Thymus (tissue), 11 donors: ENCODE results near the gene GALM. TPM values are rescaled to one million over a fixed set of nuclear protein-coding genes. Genes with fewer than 3 reads are reported as not detected.
"Not testable (repeated sequence)": the region's sequence is repeated elsewhere in the genome, so short reads cannot be mapped to it uniquely, and the experiment has no call there.

Source experiments
- DNase-seq, 9 donors: peaks; one replicate each; pipeline ENCODE4 v3.0.0-alpha.2; 2013; ENCODE audit warnings: low spot score in 9 of 9, low read depth in 6 of 9, missing footprints in 1 of 9
- H3K27ac ChIP-seq, 2 donors: one replicate each; pipeline ENCODE4 v1.5.1; 2013; ENCODE audit warnings: control low read depth in 1 of 2, low read depth in 1 of 2, low read length in 1 of 2, mild to moderate bottlenecking in 1 of 2, moderate library complexity in 1 of 2
- H3K27me3 ChIP-seq, 2 donors: one replicate each; pipeline ENCODE4 v1.5.1; 2013; ENCODE audit warnings: low read length in 1 of 2; ENCODE audit not compliant: control insufficient read depth in 2 of 2, insufficient read depth in 1 of 2
- H3K36me3 ChIP-seq, 2 donors: one replicate each; pipeline ENCODE4 v1.5.1; 2013; ENCODE audit warnings: low read length in 1 of 2, mild to moderate bottlenecking in 1 of 2, moderate library complexity in 1 of 2; ENCODE audit not compliant: control insufficient read depth in 2 of 2, insufficient read depth in 2 of 2
- H3K4me1 ChIP-seq, 2 donors: one replicate each; pipeline ENCODE4 v1.5.1; 2013; ENCODE audit warnings: low read length in 2 of 2; ENCODE audit not compliant: control insufficient read depth in 2 of 2, insufficient read depth in 2 of 2
- H3K4me3 ChIP-seq, 2 donors: one replicate each; pipeline ENCODE4 v1.5.1; 2013; ENCODE audit warnings: low read length in 2 of 2, control low read depth in 1 of 2, mild to moderate bottlenecking in 1 of 2
- H3K9me3 ChIP-seq, 2 donors: one replicate each; pipeline ENCODE4 v1.5.1; 2013; ENCODE audit warnings: low read length in 1 of 2, mild to moderate bottlenecking in 1 of 2; ENCODE audit not compliant: control insufficient read depth in 2 of 2, insufficient read depth in 1 of 2
- whole genome bisulfite sequencing: extraction: QIAGEN DNeasy Blood & Tissue Kit; methylation state at CpG from one replicate; pipeline ENCODE4 v1.1.7; 2013; 5-methylcytosine and 5-hydroxymethylcytosine counted together
- polyA plus RNA-seq: library from polyadenylated mRNA; stranded (reverse); fragments of 200-250 nt; gene quantifications from one replicate; pipeline ENCODE4 v1.2.3, GENCODE V29; 2013
- total RNA-seq: library from RNA; stranded (reverse); fragments of 120-200 nt; gene quantifications from one replicate; pipeline ENCODE4 v1.2.4, GENCODE V29; 2013
- donor health status: healthy.

Gene GALM
- total and polyA plus RNA-seq, 2 donors = 10.0 to 12.0 TPM

DNA sequence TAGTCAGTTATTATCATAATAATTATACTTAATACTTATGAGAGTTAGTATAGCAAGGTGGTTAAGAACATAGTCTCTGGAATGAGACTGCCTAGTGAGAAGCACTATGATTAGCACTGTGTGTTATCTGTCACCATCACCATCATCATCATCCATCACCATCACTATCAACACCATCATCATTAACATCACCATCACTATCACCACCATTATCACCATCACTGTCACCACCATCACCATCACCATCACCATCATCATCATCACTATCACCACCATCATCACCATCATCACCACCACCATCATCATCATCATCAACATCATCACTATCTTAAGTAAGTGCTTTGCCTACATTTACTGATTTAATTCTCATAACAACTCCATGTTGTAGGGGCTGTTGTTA lies 45.6 kb downstream of the GALM start:
- H3K4me3 ChIP-seq = no peak overlapping the region
- no peak overlapping the region for H3K27ac ChIP-seq
- peaks cover 0 to 4% of the 10 kb centered on the region in 2 donors for H3K36me3 ChIP-seq
- H3K4me1 ChIP-seq = peaks cover 9 to 28% of the 10 kb centered on the region in 2 donors
- H3K9me3 ChIP-seq = no peaks in the 10 kb centered on the region
- H3K27me3 ChIP-seq = no peaks in the 10 kb centered on the region
- no peak for DNase-seq

DNA sequence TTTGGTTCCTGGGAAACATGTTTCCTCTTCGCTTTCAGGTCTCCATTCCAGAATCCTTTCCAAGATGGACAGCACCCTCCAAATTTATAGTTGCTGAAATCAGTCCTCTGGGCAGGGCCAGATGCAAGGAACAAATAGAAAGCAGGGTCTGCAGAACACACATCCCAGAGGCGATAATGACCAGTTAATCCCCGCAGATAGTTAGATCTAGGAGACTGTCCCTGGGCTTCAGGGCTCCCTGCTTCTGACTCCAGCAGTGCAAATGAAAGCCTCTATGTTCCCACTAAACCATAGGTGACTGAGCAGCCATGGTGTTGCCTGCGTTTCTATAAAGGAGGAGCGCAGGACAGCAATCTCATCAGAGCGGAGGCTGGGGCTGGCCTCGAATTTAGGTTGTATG lies 46.5 kb downstream of the GALM start:
- no peak overlapping the region for H3K4me3 ChIP-seq
- 99% methylated on average over 7 of the region's 7 CpGs for WGBS
- DNase-seq = no peak
- no peaks in the 10 kb centered on the region for H3K9me3 ChIP-seq
- H3K27ac ChIP-seq = no peak overlapping the region
- no peaks in the 10 kb centered on the region for H3K27me3 ChIP-seq
- peaks cover 6 to 28% of the 10 kb centered on the region in 2 donors for H3K4me1 ChIP-seq
- H3K36me3 ChIP-seq = peaks cover 0 to 4% of the 10 kb centered on the region in 2 donors

DNA sequence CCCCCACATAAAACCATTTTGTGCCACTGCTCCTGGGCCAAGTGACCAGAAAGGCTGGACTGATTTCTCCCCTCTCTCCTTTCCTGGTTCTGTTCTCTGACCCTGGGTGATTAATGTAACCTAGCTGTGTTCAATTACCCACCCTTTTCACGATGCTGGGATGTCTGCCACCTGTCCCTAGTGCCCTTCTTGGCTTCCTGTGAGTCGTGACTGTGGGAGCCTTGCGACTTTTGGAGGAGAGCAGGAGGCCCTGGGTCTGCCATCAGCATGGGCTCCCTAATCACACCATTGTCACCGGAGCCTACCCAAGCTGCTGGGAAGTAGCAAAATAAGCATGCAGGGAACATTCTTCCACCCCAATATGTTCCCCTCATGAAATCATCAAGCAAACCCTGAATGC lies 47.0 kb downstream of the GALM start:
- no peak overlapping the region for H3K4me3 ChIP-seq
- H3K27me3 ChIP-seq = no peaks in the 10 kb centered on the region
- 85% methylated on average over 4 of the region's 4 CpGs for WGBS
- DNase-seq = no peak
- H3K4me1 ChIP-seq = peaks cover 6 to 26% of the 10 kb centered on the region in 2 donors
- peaks cover 0 to 4% of the 10 kb centered on the region in 2 donors for H3K36me3 ChIP-seq
- no peak overlapping the region for H3K27ac ChIP-seq
- no peaks in the 10 kb centered on the region for H3K9me3 ChIP-seq

GRCh38 chr2:38713338-38713737 lies 47.4 kb downstream of the GALM start:
- peaks cover 6 to 21% of the 10 kb centered on the region in 2 donors for H3K4me1 ChIP-seq
- H3K27ac ChIP-seq = no peak overlapping the region
- no peak for DNase-seq
- H3K36me3 ChIP-seq = peaks cover 0 to 4% of the 10 kb centered on the region in 2 donors
- no peak overlapping the region for H3K4me3 ChIP-seq
- no peaks in the 10 kb centered on the region for H3K9me3 ChIP-seq
- WGBS = 58% methylated on average over 3 of the region's 3 CpGs
- no peaks in the 10 kb centered on the region for H3K27me3 ChIP-seq

DNA sequence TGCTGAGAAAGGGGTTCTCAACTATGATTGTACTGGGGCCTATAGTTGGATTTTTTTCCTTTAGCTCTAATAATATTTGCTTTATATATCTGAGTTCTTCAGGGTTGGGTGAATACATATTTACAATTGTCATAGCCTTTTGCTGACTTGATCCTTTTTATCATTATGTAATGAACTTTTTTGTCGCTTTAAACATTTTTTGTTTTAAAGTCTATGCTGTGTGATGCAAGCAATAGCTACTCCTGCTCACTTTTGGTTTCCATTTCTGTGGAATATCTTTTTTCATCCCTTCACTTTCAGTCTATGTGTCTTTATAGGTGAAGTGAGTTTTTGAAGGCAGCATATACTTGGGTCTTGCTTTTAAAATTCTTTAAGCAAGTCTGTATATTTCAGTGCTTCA lies 49.0 kb downstream of the GALM start:
- H3K36me3 ChIP-seq, H3K27me3 ChIP-seq, H3K9me3 ChIP-seq, DNase-seq, H3K4me1 ChIP-seq, H3K27ac ChIP-seq, H3K4me3 ChIP-seq: not testable (repeated sequence)
- 100% methylated on average over 1 of the region's 1 CpG for WGBS

GRCh38 chr2:38716185-38716584 lies 50.3 kb downstream of the GALM start:
- whole genome bisulfite sequencing = 97% methylated on average over 6 of the region's 6 CpGs

GRCh38 chr2:38718601-38719000 lies 52.7 kb downstream of the GALM start:
- WGBS = 92% methylated on average over 4 of the region's 4 CpGs
- H3K4me3 ChIP-seq = no peak overlapping the region
- no peaks in the 10 kb centered on the region for H3K27me3 ChIP-seq
- peaks cover 11 to 24% of the 10 kb centered on the region in 2 donors for H3K4me1 ChIP-seq
- DNase-seq = no peak
- H3K27ac ChIP-seq = no peak overlapping the region
- H3K9me3 ChIP-seq = peaks cover 0 to 15% of the 10 kb centered on the region in 2 donors
- H3K36me3 ChIP-seq = peaks cover 3 to 8% of the 10 kb centered on the region in 2 donors

More at GRCh38 chr2:38716185-38716584, 50.3 kb downstream of the GALM start:
- Histone ChIP-seq H3K36me3 (peaks cover 3 to 8% of the 10 kb centered on the region in 2 donors), H3K27me3 (no peaks in the 10 kb centered on the region), H3K4me3 (no peak overlapping the region), H3K9me3 (peaks cover 0 to 15% of the 10 kb centered on the region in 2 donors), H3K4me1 (peaks cover 0 to under 1% of the 10 kb centered on the region in 2 donors), H3K27ac (no peak overlapping the region)
- DNase-seq = no peak

GRCh38 chr2:38719706-38720105 lies 53.8 kb downstream of the GALM start:
- H3K27ac ChIP-seq = no peak overlapping the region
- H3K4me3 ChIP-seq = no peak overlapping the region
- H3K4me1 ChIP-seq = peaks cover 11 to 28% of the 10 kb centered on the region in 2 donors
- no peaks in the 10 kb centered on the region for H3K27me3 ChIP-seq
- 96% methylated on average over 12 of the region's 12 CpGs for WGBS
- H3K36me3 ChIP-seq = peaks cover 3 to 8% of the 10 kb centered on the region in 2 donors
- no peak for DNase-seq
- peaks cover 0 to 15% of the 10 kb centered on the region in 2 donors for H3K9me3 ChIP-seq

GRCh38 chr2:38720613-38721241 lies 54.8 kb downstream of the GALM start:
- peaks cover 3 to 8% of the 10 kb centered on the region in 2 donors for H3K36me3 ChIP-seq
- no peak overlapping the region for H3K4me3 ChIP-seq
- peak overlapping the region in 1 of 2 donors; percentile 21 for H3K27ac ChIP-seq
- H3K27me3 ChIP-seq = no peaks in the 10 kb centered on the region
- H3K4me1 ChIP-seq = peaks cover 11 to 28% of the 10 kb centered on the region in 2 donors
- WGBS = 86% methylated on average over 4 of the region's 4 CpGs
- DNase-seq = peak in 1 of 9 donors; percentile 38
- peaks cover 0 to 15% of the 10 kb centered on the region in 2 donors for H3K9me3 ChIP-seq
